Kidney (tissue), 14 donors: Measurements from ENCODE around the gene PGM1. TPM values are rescaled to one million over a fixed set of nuclear protein-coding genes. Genes with fewer than 3 reads are reported as not detected.

ENCODE experiments used
- DNase-seq, 5 donors: peaks; one replicate each; pipeline ENCODE4 v3.0.0-alpha.2; 2013 to 2020
- FAIRE-seq: peaks from 2 replicates; lab custom pipeline; 2012; peaks lifted over from hg19 to GRCh38; lab: Jason Lieb, UNC
- H3K27ac ChIP-seq, 2 donors: one replicate each; pipeline ENCODE4 v1.7.0; 2013; ENCODE audit warnings: low read depth in 2 of 2, low read length in 2 of 2, inconsistent platforms in 1 of 2
- H3K27me3 ChIP-seq: one replicate; pipeline ENCODE4 v1.7.1; 2013; ENCODE audit warnings: low read length, inconsistent platforms; ENCODE audit not compliant: control insufficient read depth, insufficient read depth
- H3K36me3 ChIP-seq, 3 donors: one replicate each; pipeline versions ENCODE4 v1.7.0 to v1.7.1; 2013; ENCODE audit warnings: low read length in 3 of 3, control low read depth in 1 of 3, inconsistent platforms in 1 of 3; ENCODE audit not compliant: insufficient read depth in 3 of 3, control insufficient read depth in 2 of 3
- H3K4me1 ChIP-seq, 3 donors: one replicate each; pipeline versions ENCODE4 v1.7.0 to v1.7.1; 2013; ENCODE audit warnings: low read length in 3 of 3, inconsistent platforms in 1 of 3, low read depth in 1 of 3; ENCODE audit not compliant: control insufficient read depth in 2 of 3, insufficient read depth in 2 of 3
- H3K4me3 ChIP-seq, 3 donors: one replicate each; pipeline versions ENCODE4 v1.7.0 to v1.8.1; 2013; ENCODE audit warnings: low read length in 3 of 3, control low read depth in 1 of 3, inconsistent platforms in 1 of 3
- H3K9ac ChIP-seq, 3 donors: one replicate each; pipeline versions ENCODE4 v1.7.0 to v1.7.1; 2013; ENCODE audit warnings: low read length in 3 of 3, control low read depth in 1 of 3, inconsistent platforms in 1 of 3
- H3K9me3 ChIP-seq, 3 donors: one replicate each; pipeline versions ENCODE4 v1.7.0 to v1.7.1; 2013; ENCODE audit warnings: low read length in 3 of 3, control low read depth in 1 of 3, inconsistent platforms in 1 of 3; ENCODE audit not compliant: control insufficient read depth in 2 of 3, insufficient read depth in 1 of 3
- CTCF ChIP-seq: IDR thresholded peaks from 3 replicates; pipeline ENCODE4 v1.5.1; 2012; ENCODE audit warnings: mild to moderate bottlenecking, moderate library complexity, borderline replicate concordance; ENCODE audit not compliant: insufficient read depth; ENCODE audit errors: extremely low read depth
- intact Hi-C: fragments of 100-400 bp; cut with DNase I; formaldehyde crosslinking; loops from one replicate; pipeline ENCODE4 v1.11.1; 2022
- polyA plus RNA-seq: library from polyadenylated mRNA; stranded (reverse); fragments of 350-450 nt; fragmentation: Illumina TruSeq; extraction: RNeasy Lipid Tissue Mini Kit (QIAGEN cat#74804); gene quantifications from one replicate; pipeline ENCODE4 v1.2.3, GENCODE V29; 2014; ENCODE audit warnings: low read depth, low replicate concordance; ENCODE audit not compliant: insufficient read depth
- total RNA-seq: library from RNA; stranded (reverse); fragmentation: NEBNext Ultra II Directional; extraction: Animal tissue kit (Norgen Biotek cat#: 25700); gene quantifications from one replicate; pipeline ENCODE4 v1.2.1, GENCODE V29; 2021
- donor health status: control.
- donor health status: control.
- donor health status: control.
- donor health status: control.
- donor health status: control.
- donor health status: DM: yes; HTN: yes; CAD: no.
- donor health status: Normal renal cell carcinoma (clear cell type).

The PGM1 gene
- total and polyA plus RNA-seq, 2 donors from 2014 or later: 40.3 to 59.3 TPM

- no peak for TF ChIP-seq CTCF
- DNase-seq (no peak), FAIRE-seq (no peak)
- no peaks in the 10 kb centered on the region for H3K9me3 ChIP-seq
- peaks cover 0 to 4% (median 0%) of the 10 kb centered on the region in 3 donors for H3K4me1 ChIP-seq
- intact Hi-C loops: no loop called here
- H3K9ac ChIP-seq: no peak overlapping the region
- H3K36me3 ChIP-seq: no peaks in the 10 kb centered on the region
- H3K4me3 ChIP-seq: no peak overlapping the region
- no peaks in the 10 kb centered on the region for H3K27me3 ChIP-seq
- no peak overlapping the region for H3K27ac ChIP-seq
Measured at GRCh38 chr1:63601463-63601862, 8.3 kb downstream of the PGM1 start.

- no peak for TF ChIP-seq CTCF
- no peaks in the 10 kb centered on the region for H3K36me3 ChIP-seq
- no peak overlapping the region for H3K27ac ChIP-seq
- peaks cover 0 to 4% (median 0%) of the 10 kb centered on the region in 3 donors for H3K4me1 ChIP-seq
- intact Hi-C loops: no loop called here
- H3K9me3 ChIP-seq: no peaks in the 10 kb centered on the region
- no peak overlapping the region for H3K4me3 ChIP-seq
- DNase-seq (no peak), FAIRE-seq (no peak)
- no peak overlapping the region for H3K9ac ChIP-seq
- H3K27me3 ChIP-seq: no peaks in the 10 kb centered on the region
Measured at GRCh38 chr1:63601912-63602311, 8.7 kb downstream of the PGM1 start.

GRCh38 chr1:63602629-63603028 is 9.4 kb downstream of the PGM1 start:
- intact Hi-C loops: no loop called here
- H3K9me3 ChIP-seq: no peaks in the 10 kb centered on the region
- H3K36me3 ChIP-seq: no peaks in the 10 kb centered on the region
- no peak overlapping the region for H3K9ac ChIP-seq
- H3K27ac ChIP-seq: no peak overlapping the region
- peaks cover 0 to 11% (median 4%) of the 10 kb centered on the region in 3 donors for H3K4me1 ChIP-seq
- FAIRE-seq: no peak
- TF ChIP-seq CTCF: no peak
- no peaks in the 10 kb centered on the region for H3K27me3 ChIP-seq
- no peak overlapping the region for H3K4me3 ChIP-seq
- no peak for DNase-seq

- no peak for FAIRE-seq
- H3K4me3 ChIP-seq: no peak overlapping the region
- no peak for DNase-seq
- H3K9me3 ChIP-seq: no peaks in the 10 kb centered on the region
- H3K36me3 ChIP-seq: no peaks in the 10 kb centered on the region
- peaks cover 0 to 20% (median 6%) of the 10 kb centered on the region in 3 donors for H3K4me1 ChIP-seq
- H3K27ac ChIP-seq: no peak overlapping the region
- no peaks in the 10 kb centered on the region for H3K27me3 ChIP-seq
- TF ChIP-seq CTCF: no peak
- intact Hi-C loops: no loop called here
- H3K9ac ChIP-seq: no peak overlapping the region
Measured at GRCh38 chr1:63603810-63604209, 10.6 kb downstream of the PGM1 start.
